Adrenal gland (tissue), 5 donors: ENCODE measurements around the gene GALNT16.

Source experiments
- POLR2A ChIP-seq, 2 donors: fragments of 450-650 bp; IDR thresholded peaks; one replicate each; pipeline ENCODE4 v1.6.1; 2017; ENCODE audit warnings: antibody characterized with exemption in 2 of 2, mild to moderate bottlenecking in 2 of 2, moderate library complexity in 1 of 2
- TF ChIP-seq, protein P1 (sequence below), 6 experiments: fragments of 450-650 bp in 4 of 6; fragments of 200-600 bp in 2 of 6; sonication (generic) in 1 of 6; IDR thresholded peaks; 1 replicate in 5 of 6; 2 replicates in 1 of 6; pipeline versions ENCODE4 v1.5.1 to v1.8.0; 2016 to 2021; ENCODE audit warnings: antibody characterized with exemption in 6 of 6, mild to moderate bottlenecking in 2 of 6, moderate library complexity in 1 of 6
- donor health status: DM: no; HTN: no; CAD: no.

DNA sequence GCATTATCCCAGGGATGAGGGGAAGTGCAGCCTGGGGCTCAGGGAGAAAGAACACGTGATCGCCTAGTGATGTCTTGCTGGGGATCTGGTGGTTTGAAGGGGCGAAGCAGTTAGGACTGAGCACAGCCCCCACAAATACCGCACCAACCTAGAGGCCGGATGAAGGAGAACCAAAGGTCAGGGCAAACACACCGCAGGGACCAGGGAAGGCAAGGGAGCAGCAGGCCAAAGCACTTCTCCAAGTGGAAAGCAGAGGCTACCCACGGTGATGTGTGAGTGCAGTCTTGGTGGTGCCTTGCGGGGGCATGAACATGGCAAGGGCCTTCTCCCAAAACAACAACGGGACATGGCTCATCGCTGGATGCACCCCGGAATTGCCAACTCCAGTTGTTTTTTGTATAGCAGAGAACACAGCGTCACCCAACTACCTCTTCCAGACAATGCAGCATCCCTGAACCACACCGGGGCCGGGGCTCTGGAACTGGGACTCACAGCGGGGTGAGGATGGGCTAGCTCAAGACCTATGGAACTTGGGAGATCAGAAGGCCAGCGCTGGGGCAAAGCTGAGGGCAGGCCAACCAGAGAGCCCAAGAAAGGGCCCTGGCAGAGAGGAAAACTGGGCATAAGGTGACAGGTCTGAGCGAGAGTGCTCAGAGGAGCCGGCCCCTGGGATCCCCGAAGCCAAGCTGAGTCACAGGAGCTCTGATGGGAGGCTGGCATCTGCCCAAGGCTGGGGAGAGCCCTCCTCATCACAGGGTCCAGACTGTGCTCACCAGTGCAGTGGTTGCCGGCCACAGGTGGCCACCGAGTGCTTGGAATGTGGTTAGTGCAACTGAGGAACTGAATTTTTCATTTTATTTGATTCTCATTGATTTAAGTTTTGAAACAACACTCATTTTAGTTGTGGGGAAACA, 11.1 kb downstream of the GALNT16 start:
- TF ChIP-seq, protein P1, sequence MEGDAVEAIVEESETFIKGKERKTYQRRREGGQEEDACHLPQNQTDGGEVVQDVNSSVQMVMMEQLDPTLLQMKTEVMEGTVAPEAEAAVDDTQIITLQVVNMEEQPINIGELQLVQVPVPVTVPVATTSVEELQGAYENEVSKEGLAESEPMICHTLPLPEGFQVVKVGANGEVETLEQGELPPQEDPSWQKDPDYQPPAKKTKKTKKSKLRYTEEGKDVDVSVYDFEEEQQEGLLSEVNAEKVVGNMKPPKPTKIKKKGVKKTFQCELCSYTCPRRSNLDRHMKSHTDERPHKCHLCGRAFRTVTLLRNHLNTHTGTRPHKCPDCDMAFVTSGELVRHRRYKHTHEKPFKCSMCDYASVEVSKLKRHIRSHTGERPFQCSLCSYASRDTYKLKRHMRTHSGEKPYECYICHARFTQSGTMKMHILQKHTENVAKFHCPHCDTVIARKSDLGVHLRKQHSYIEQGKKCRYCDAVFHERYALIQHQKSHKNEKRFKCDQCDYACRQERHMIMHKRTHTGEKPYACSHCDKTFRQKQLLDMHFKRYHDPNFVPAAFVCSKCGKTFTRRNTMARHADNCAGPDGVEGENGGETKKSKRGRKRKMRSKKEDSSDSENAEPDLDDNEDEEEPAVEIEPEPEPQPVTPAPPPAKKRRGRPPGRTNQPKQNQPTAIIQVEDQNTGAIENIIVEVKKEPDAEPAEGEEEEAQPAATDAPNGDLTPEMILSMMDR (IDR thresholded peaks at IDR 0.05), result no peak
- TF ChIP-seq POLR2A (IDR thresholded peaks at IDR 0.05), result no peak
